ENCODE data around the gene COTL1. TPM values are rescaled to one million over a fixed set of nuclear protein-coding genes. Genes with fewer than 3 reads are reported as not detected.

The COTL1 gene
- total RNA-seq, 1 donor from 2014 or later, result 359 TPM

DNA sequence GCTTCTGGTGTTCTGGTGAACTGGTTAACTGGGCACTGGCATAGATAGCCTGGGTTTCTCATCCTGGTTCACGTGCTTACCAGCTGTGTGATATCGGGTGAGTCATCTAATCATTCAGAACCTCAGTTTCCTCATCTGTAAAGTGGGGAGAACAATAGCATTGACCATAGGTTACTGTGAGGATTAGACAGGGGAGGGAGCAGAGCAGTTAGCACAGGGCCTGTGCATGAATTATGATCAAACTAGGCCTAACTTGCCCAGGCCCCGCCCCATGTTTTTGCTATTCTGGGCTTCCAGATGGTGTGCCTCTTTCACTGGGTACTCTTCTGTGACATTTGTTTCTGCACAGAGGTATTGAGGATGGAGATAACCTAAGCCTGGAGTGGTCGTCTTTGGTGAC, 25.8 kb upstream of the COTL1 start:
- Histone ChIP-seq H4K20me1 (ENCODE audit: insufficient read depth, low read length) (no peaks in the 10 kb centered on the region), H3K79me2 (ENCODE audit: insufficient read depth, low read length) (no peaks in the 10 kb centered on the region), H3K4me1 (ENCODE audit: insufficient read depth, low read length) (peaks cover 30% of the 10 kb centered on the region), H3K27me3 (ENCODE audit: insufficient read depth, low read length) (no peaks in the 10 kb centered on the region), H3K9me3 (ENCODE audit: insufficient read depth, low read depth, low read length) (peaks cover 2% of the 10 kb centered on the region), H3K36me3 (ENCODE audit: insufficient read depth, low read length) (no peaks in the 10 kb centered on the region), H3K27ac (ENCODE audit: low read depth, low read length) (no peak overlapping the region), H3K9ac (ENCODE audit: low read length) (no peak overlapping the region), H3K4me3 (ENCODE audit: insufficient read depth, low read depth, low read length) (no peak overlapping the region), H3K4me2 (ENCODE audit: low read length) (peak overlapping the region; percentile 59), H2AFZ (ENCODE audit: low read depth, low read length) (no peak overlapping the region)
- FAIRE-seq (no peak), DNase-seq (ENCODE audit: low read depth) (no peak)
- H3K27me3 Mint-ChIP-seq (ENCODE audit: low read depth, unreplicated experiment), result peaks cover 4% of the 10 kb centered on the region
- no peaks in the 10 kb centered on the region for H3K36me3 Mint-ChIP-seq (ENCODE audit: low read depth, unreplicated experiment)
- H3K4me3 Mint-ChIP-seq (ENCODE audit: unreplicated experiment), result no peak overlapping the region
- TF ChIP-seq, protein P1, sequence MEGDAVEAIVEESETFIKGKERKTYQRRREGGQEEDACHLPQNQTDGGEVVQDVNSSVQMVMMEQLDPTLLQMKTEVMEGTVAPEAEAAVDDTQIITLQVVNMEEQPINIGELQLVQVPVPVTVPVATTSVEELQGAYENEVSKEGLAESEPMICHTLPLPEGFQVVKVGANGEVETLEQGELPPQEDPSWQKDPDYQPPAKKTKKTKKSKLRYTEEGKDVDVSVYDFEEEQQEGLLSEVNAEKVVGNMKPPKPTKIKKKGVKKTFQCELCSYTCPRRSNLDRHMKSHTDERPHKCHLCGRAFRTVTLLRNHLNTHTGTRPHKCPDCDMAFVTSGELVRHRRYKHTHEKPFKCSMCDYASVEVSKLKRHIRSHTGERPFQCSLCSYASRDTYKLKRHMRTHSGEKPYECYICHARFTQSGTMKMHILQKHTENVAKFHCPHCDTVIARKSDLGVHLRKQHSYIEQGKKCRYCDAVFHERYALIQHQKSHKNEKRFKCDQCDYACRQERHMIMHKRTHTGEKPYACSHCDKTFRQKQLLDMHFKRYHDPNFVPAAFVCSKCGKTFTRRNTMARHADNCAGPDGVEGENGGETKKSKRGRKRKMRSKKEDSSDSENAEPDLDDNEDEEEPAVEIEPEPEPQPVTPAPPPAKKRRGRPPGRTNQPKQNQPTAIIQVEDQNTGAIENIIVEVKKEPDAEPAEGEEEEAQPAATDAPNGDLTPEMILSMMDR (IDR thresholded peaks at IDR 0.05; ENCODE audit: insufficient read depth, low read depth, low read length), result no peak
- TF ChIP-seq EZH2 (IDR thresholded peaks at IDR 0.05; ENCODE audit: insufficient read depth, low read length), result no peak
- peaks cover 2% of the 10 kb centered on the region for H3K9me3 Mint-ChIP-seq (ENCODE audit: unreplicated experiment)
- H3K27ac Mint-ChIP-seq (ENCODE audit: unreplicated experiment), result no peak overlapping the region
- peaks cover 26% of the 10 kb centered on the region for H3K4me1 Mint-ChIP-seq (ENCODE audit: low read depth, unreplicated experiment)

GRCh38 chr16:84643180-84643583, 25.3 kb upstream of the COTL1 start:
- Mint-ChIP-seq H3K4me1 (ENCODE audit: low read depth, unreplicated experiment) (peaks cover 26% of the 10 kb centered on the region), H3K36me3 (ENCODE audit: low read depth, unreplicated experiment) (no peaks in the 10 kb centered on the region), H3K27ac (ENCODE audit: unreplicated experiment) (peak overlapping the region; percentile 67), H3K27me3 (ENCODE audit: low read depth, unreplicated experiment) (peaks cover 4% of the 10 kb centered on the region), H3K9me3 (ENCODE audit: unreplicated experiment) (peaks cover 2% of the 10 kb centered on the region), H3K4me3 (ENCODE audit: unreplicated experiment) (peak overlapping the region; percentile 3)
- peak overlapping the region; percentile 3 for H3K9ac ChIP-seq (ENCODE audit: low read length)
- no peaks in the 10 kb centered on the region for H3K27me3 ChIP-seq (ENCODE audit: insufficient read depth, low read length)
- H2AFZ ChIP-seq (ENCODE audit: low read depth, low read length), result peak overlapping the region; percentile 81
- H4K20me1 ChIP-seq (ENCODE audit: insufficient read depth, low read length), result no peaks in the 10 kb centered on the region
- peak; percentile 84 for DNase-seq (ENCODE audit: low read depth)
- FAIRE-seq, result no peak
- no peaks in the 10 kb centered on the region for H3K36me3 ChIP-seq (ENCODE audit: insufficient read depth, low read length)
- no peaks in the 10 kb centered on the region for H3K79me2 ChIP-seq (ENCODE audit: insufficient read depth, low read length)
- TF ChIP-seq EZH2 (IDR thresholded peaks at IDR 0.05; ENCODE audit: insufficient read depth, low read length), result no peak
- TF ChIP-seq, protein P1 (IDR thresholded peaks at IDR 0.05; ENCODE audit: insufficient read depth, low read depth, low read length), result no peak
- peaks cover 30% of the 10 kb centered on the region for H3K4me1 ChIP-seq (ENCODE audit: insufficient read depth, low read length)
- H3K4me2 ChIP-seq (ENCODE audit: low read length), result peak overlapping the region; percentile 59
- H3K27ac ChIP-seq (ENCODE audit: low read depth, low read length), result peak overlapping the region; percentile 17
- H3K4me3 ChIP-seq (ENCODE audit: insufficient read depth, low read depth, low read length), result no peak overlapping the region
- H3K9me3 ChIP-seq (ENCODE audit: insufficient read depth, low read depth, low read length), result peaks cover 2% of the 10 kb centered on the region

DNA sequence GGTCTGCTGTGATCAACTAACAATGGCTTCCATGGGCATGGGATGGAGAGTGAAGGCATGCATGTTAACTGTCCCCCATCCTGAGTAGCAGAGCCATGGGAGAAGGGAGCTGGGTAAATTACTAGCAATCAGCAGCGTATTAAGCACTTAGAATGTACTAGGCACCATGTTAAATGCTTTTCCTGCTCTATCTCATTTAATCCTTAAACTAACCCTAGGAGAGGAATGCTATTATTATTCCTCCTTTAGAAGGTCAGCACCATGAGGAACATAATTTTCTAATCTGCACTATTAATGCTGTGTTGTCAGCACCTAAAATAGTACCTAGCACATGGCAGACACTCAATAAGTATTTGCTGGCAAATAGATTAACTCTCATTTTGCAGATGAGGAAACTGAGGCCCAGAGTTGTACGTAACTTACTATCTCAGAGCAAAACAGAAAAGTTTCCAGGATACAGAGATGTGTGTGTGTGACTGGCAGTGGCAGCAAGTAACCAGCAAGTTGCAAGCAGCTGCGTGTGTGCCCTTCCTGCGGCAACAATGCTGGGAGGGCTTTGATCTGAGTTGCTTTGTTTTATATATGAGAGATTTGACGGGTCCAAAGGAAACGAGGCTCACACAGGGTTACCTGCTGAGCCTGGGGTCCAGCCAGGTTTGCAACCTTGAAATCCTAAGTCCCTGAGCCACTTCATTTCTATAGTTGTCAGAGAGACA, 23.9 kb upstream of the COTL1 start:
- Histone ChIP-seq H3K27ac (ENCODE audit: low read depth, low read length) (no peak overlapping the region), H2AFZ (ENCODE audit: low read depth, low read length) (peak overlapping the region; percentile 2)
- no peak for FAIRE-seq

More for the DNA sequence above, 23.9 kb upstream of the COTL1 start:
- Histone ChIP-seq H3K9me3 (ENCODE audit: insufficient read depth, low read depth, low read length) (no peaks in the 10 kb centered on the region), H3K27me3 (ENCODE audit: insufficient read depth, low read length) (no peaks in the 10 kb centered on the region), H3K4me1 (ENCODE audit: insufficient read depth, low read length) (peaks cover 21% of the 10 kb centered on the region), H3K4me2 (ENCODE audit: low read length) (no peak overlapping the region), H4K20me1 (ENCODE audit: insufficient read depth, low read length) (no peaks in the 10 kb centered on the region), H3K79me2 (ENCODE audit: insufficient read depth, low read length) (no peaks in the 10 kb centered on the region), H3K4me3 (ENCODE audit: insufficient read depth, low read depth, low read length) (no peak overlapping the region), H3K9ac (ENCODE audit: low read length) (no peak overlapping the region), H3K36me3 (ENCODE audit: insufficient read depth, low read length) (no peaks in the 10 kb centered on the region)
- TF ChIP-seq EZH2 (IDR thresholded peaks at IDR 0.05; ENCODE audit: insufficient read depth, low read length), result no peak
- TF ChIP-seq, protein P1 (IDR thresholded peaks at IDR 0.05; ENCODE audit: insufficient read depth, low read depth, low read length), result no peak
- Mint-ChIP-seq H3K27me3 (ENCODE audit: low read depth, unreplicated experiment) (peaks cover 11% of the 10 kb centered on the region), H3K27ac (ENCODE audit: unreplicated experiment) (no peak overlapping the region), H3K36me3 (ENCODE audit: low read depth, unreplicated experiment) (no peaks in the 10 kb centered on the region), H3K9me3 (ENCODE audit: unreplicated experiment) (peaks cover 2% of the 10 kb centered on the region), H3K4me3 (ENCODE audit: unreplicated experiment) (no peak overlapping the region), H3K4me1 (ENCODE audit: low read depth, unreplicated experiment) (peaks cover 23% of the 10 kb centered on the region)
- DNase-seq (ENCODE audit: low read depth), result no peak

Measured in astrocyte (in vitro differentiated cells and primary cell).